WTC11 (cell line): ENCODE measurements around the gene PDLIM7. TPM values are rescaled to one million over a fixed set of nuclear protein-coding genes. Genes with fewer than 3 reads are reported as not detected.

Experiments
- ATAC-seq: fragments of 200-7000 bp; cut with Tn5 transposase; 2 replicates; pipeline ENCODE4 v1.10.0; 2021; ENCODE audit warnings: mild to moderate bottlenecking, moderate library complexity
- CTCF ChIA-PET: fragments of 300-600 bp; sonication (Branson Sonifier 250); formaldehyde crosslinking; loops from one replicate; lab custom pipeline; 2021; ENCODE audit warnings: antibody characterized with exemption; lab: Charles Lee
- POLR2A ChIA-PET: fragments of 350-600 bp; sonication (Branson Sonifier 250); formaldehyde crosslinking; loops from one replicate; lab custom pipeline; 2021; ENCODE audit warnings: antibody characterized with exemption; lab: Charles Lee
- DNase-seq: peaks from one replicate; pipeline ENCODE4 v3.0.0; 2021; ENCODE audit warnings: low spot score
- H3K27ac Mint-ChIP-seq: 2 replicates; pipeline ENCODE4 v1.8.0; 2021; ENCODE audit warnings: mixed read lengths
- H3K27me3 Mint-ChIP-seq: 2 replicates; pipeline ENCODE4 v1.8.0; 2021; ENCODE audit warnings: low read depth, mild to moderate bottlenecking, moderate library complexity, mixed read lengths
- H3K36me3 Mint-ChIP-seq: 2 replicates; pipeline ENCODE4 v1.8.0; 2021; ENCODE audit warnings: mixed read lengths
- H3K4me1 Mint-ChIP-seq: 2 replicates; pipeline ENCODE4 v1.8.0; 2022; ENCODE audit warnings: mixed read lengths
- H3K4me3 Mint-ChIP-seq: 2 replicates; pipeline ENCODE4 v1.8.0; 2021; ENCODE audit warnings: mild to moderate bottlenecking, moderate library complexity, mixed read lengths
- H3K9me3 Mint-ChIP-seq: 2 replicates; pipeline ENCODE4 v1.8.0; 2021; ENCODE audit warnings: mixed read lengths
- ATF1 ChIP-seq: sonication (generic); formaldehyde crosslinking; IDR thresholded peaks from 2 replicates; pipeline ENCODE4 v1.8.1; 2023; ENCODE audit warnings: mild to moderate bottlenecking, moderate library complexity, missing genetic modification reagents
- E2F1 ChIP-seq: sonication (generic); formaldehyde crosslinking; IDR thresholded peaks from 2 replicates; pipeline ENCODE4 v1.8.0; 2022; ENCODE audit warnings: mild to moderate bottlenecking, missing genetic modification reagents
- FOXJ3 ChIP-seq: sonication (generic); formaldehyde crosslinking; IDR thresholded peaks from 2 replicates; pipeline ENCODE4 v1.9.0; 2021; ENCODE audit warnings: missing genetic modification reagents, mild to moderate bottlenecking, borderline replicate concordance
- FOXP1 ChIP-seq: sonication (generic); formaldehyde crosslinking; IDR thresholded peaks from 2 replicates; pipeline ENCODE4 v1.8.0; 2022; ENCODE audit warnings: missing genetic modification reagents, mild to moderate bottlenecking, moderate library complexity, borderline replicate concordance
- FOXP4 ChIP-seq: sonication (generic); formaldehyde crosslinking; IDR thresholded peaks from 2 replicates; pipeline ENCODE4 v1.8.0; 2022; ENCODE audit warnings: mild to moderate bottlenecking, missing genetic modification reagents
- HMGA2 ChIP-seq: fragments of 250-450 bp; sonication (Bioruptor Pico); IDR thresholded peaks from 2 replicates; pipeline ENCODE4 v1.4.0; 2021; ENCODE audit warnings: mild to moderate bottlenecking, moderate library complexity
- JUN ChIP-seq: sonication (generic); formaldehyde crosslinking; IDR thresholded peaks from 2 replicates; pipeline ENCODE4 v1.8.0; 2023; ENCODE audit warnings: mild to moderate bottlenecking, missing genetic modification reagents
- NFATC4 ChIP-seq: fragments of 250-450 bp; sonication (Bioruptor Pico); IDR thresholded peaks from 2 replicates; pipeline ENCODE4 v1.9.0; 2021; ENCODE audit warnings: mild to moderate bottlenecking
- NR1H2 ChIP-seq: sonication (generic); formaldehyde crosslinking; IDR thresholded peaks from 2 replicates; pipeline ENCODE4 v1.9.0; 2021; ENCODE audit warnings: mild to moderate bottlenecking, moderate library complexity, missing genetic modification reagents
- NR3C1 ChIP-seq: sonication (generic); formaldehyde crosslinking; conservative IDR thresholded peaks from 2 replicates; pipeline ENCODE4 v1.8.1; 2023; ENCODE audit warnings: low read depth, mild to moderate bottlenecking, missing genetic modification reagents
- SP1 ChIP-seq: sonication (generic); formaldehyde crosslinking; conservative IDR thresholded peaks from 2 replicates; pipeline ENCODE4 v1.8.1; 2022; ENCODE audit warnings: missing genetic modification reagents
- ZBTB21 ChIP-seq: sonication (generic); formaldehyde crosslinking; IDR thresholded peaks from 2 replicates; pipeline ENCODE4 v1.8.1; 2023; ENCODE audit warnings: mild to moderate bottlenecking, missing genetic modification reagents, borderline replicate concordance
- ZNF263 ChIP-seq: sonication (generic); formaldehyde crosslinking; IDR thresholded peaks from 2 replicates; pipeline ENCODE4 v1.8.1; 2022; ENCODE audit warnings: low read depth, mild to moderate bottlenecking, moderate library complexity, missing genetic modification reagents
- ZNF396 ChIP-seq: fragments of 250-450 bp; sonication (Bioruptor Pico); IDR thresholded peaks from 2 replicates; pipeline ENCODE4 v1.8.0; 2021; ENCODE audit warnings: mild to moderate bottlenecking, moderate library complexity, borderline replicate concordance
- ZNF423 ChIP-seq: fragments of 250-450 bp; sonication (Bioruptor Pico); IDR thresholded peaks from 2 replicates; pipeline ENCODE4 v2.1.2; 2022; ENCODE audit warnings: mild to moderate bottlenecking, moderate library complexity
- total RNA-seq: library from RNA; stranded (reverse); gene quantifications from 3 replicates; pipeline ENCODE4 v1.2.3, GENCODE V29; 2021
- TF ChIP-seq, protein P1 (sequence below): fragments of 250-450 bp; sonication (Bioruptor Pico); conservative IDR thresholded peaks from 2 replicates; pipeline ENCODE4 v1.9.0; 2021; ENCODE audit warnings: mild to moderate bottlenecking
- TF ChIP-seq, protein P2 (sequence below): sonication (generic); formaldehyde crosslinking; IDR thresholded peaks from 2 replicates; pipeline ENCODE4 v1.8.1; 2022; ENCODE audit warnings: mild to moderate bottlenecking, missing genetic modification reagents, moderate library complexity, borderline replicate concordance
- TF ChIP-seq, protein P3 (sequence below): sonication (generic); formaldehyde crosslinking; IDR thresholded peaks from 2 replicates; pipeline ENCODE4 v1.8.1; 2023; ENCODE audit warnings: mild to moderate bottlenecking, missing genetic modification reagents
- TF ChIP-seq, protein P4 (sequence below): fragments of 250-450 bp; sonication (Bioruptor Pico); IDR thresholded peaks from 2 replicates; pipeline ENCODE4 v1.9.0; 2021; ENCODE audit warnings: mild to moderate bottlenecking
- TF ChIP-seq, protein P5 (sequence below): sonication (generic); formaldehyde crosslinking; IDR thresholded peaks from 2 replicates; pipeline ENCODE4 v1.8.0; 2023; ENCODE audit warnings: missing genetic modification reagents

Gene PDLIM7
- total RNA-seq, 1 experiment from 2014 or later = 142 TPM

DNA sequence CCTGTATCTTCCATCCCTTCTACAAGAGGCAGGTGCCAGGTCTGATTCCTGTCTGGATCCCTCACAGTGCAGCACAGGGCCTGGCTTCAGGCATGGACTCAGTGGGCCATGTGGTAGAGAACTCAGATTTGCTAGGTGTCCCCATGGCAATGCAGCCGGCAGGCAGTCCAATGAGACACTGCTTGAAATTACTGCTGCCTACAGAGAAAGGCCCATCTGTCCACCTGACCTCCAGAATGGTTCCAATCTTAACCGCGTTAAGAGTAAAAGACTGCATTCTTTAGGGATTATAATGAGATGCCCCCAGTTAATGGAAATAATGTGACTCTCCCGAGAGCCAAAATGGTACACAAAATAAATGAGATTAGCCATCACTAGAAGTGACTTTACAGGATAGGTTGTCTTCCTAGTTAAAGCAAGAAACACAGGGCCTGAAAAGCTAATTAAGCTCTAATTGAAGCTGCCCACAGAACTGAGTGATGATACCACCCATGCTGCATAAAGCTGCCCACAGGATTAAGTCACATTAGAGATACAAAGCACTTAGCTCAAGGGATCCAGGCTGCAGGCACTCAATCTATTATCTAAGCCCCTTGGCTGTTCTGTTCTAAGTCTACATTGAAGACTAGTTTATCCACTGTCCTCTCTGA, 45.5 kb upstream of the PDLIM7 start:
- CTCF ChIA-PET = no interaction called here
- TF ChIP-seq NR3C1 (CRISPR knock-in tag) (no peak), ATF1 (CRISPR knock-in tag) (no peak), NR1H2 (no peak), E2F1 (CRISPR knock-in tag) (no peak), FOXJ3 (CRISPR knock-in tag) (no peak), FOXP1 (CRISPR knock-in tag) (no peak), NFATC4 (CRISPR knock-in tag) (no peak), SP1 (CRISPR knock-in tag) (no peak)
- TF ChIP-seq, protein P1, sequence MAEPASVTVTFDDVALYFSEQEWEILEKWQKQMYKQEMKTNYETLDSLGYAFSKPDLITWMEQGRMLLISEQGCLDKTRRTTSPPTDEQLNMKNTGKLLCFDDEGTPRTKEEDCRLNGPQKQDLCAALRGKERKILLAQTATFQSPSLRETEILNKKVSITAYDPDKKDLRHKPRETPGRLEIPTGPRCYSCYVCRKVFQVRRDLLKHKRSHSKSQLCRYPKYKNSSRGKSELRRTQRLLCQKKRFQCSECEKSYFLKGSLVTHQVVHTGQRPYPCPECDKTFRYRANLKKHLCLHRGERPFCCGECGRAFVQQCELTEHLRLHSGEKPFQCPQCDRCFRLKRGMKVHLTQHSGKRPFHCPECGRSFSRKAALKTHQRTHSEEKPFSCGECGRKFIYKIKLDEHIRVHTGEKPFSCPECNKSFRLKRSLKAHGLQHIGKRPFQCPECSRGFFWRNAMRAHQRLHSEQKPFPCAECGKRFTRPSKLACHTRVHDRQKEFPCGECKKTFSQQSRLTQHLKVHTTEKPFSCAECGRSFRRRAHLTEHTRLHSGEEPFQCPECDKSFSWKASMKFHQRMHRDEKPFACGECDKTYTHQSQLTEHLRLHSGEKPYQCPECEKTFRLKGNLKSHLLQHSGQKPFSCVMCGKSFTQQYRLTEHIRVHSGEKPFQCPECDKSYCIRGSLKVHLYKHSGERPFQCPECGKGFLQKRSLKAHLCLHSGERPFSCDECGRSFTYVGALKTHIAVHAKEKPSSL (CRISPR knock-in tag) = no peak
- TF ChIP-seq, protein P2, sequence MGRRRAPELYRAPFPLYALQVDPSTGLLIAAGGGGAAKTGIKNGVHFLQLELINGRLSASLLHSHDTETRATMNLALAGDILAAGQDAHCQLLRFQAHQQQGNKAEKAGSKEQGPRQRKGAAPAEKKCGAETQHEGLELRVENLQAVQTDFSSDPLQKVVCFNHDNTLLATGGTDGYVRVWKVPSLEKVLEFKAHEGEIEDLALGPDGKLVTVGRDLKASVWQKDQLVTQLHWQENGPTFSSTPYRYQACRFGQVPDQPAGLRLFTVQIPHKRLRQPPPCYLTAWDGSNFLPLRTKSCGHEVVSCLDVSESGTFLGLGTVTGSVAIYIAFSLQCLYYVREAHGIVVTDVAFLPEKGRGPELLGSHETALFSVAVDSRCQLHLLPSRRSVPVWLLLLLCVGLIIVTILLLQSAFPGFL (CRISPR knock-in tag) = no peak
- TF ChIP-seq, all 79 proteins: peak for 0
- no peak for DNase-seq
- H3K4me3 Mint-ChIP-seq = no peak overlapping the region
- H3K27ac Mint-ChIP-seq = no peak overlapping the region
- H3K27me3 Mint-ChIP-seq = no peaks in the 10 kb centered on the region
- POLR2A ChIA-PET = no interaction called here
- H3K9me3 Mint-ChIP-seq = no peaks in the 10 kb centered on the region
- no peak for ATAC-seq
- H3K4me1 Mint-ChIP-seq = peaks cover 2% of the 10 kb centered on the region; the same call in 1 of the 2 replicates
- peaks cover 26% of the 10 kb centered on the region for H3K36me3 Mint-ChIP-seq

DNA sequence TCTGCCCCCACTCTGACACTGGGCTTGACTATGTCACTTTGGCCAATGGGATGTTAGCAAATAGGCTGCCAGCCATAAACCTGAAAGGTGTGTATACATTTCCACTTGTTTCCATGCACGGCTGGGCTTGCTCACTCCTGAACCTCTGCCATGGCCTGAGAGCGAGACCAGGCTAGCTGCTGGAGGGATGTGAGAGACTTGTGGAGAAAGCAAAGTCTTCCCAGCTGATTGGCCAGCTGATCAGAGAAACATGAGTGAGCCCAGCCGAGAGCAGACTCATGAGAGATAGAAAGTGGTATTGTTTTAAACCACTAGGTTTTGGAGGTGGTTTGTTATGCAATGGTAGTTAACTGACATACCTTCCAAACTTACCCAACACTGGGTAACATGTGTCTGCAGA, 43.0 kb upstream of the PDLIM7 start:
- Mint-ChIP-seq H3K27ac (peak overlapping the region; percentile 60), H3K4me3 (no peak overlapping the region), H3K9me3 (no peaks in the 10 kb centered on the region), H3K4me1 (no peaks in the 10 kb centered on the region), H3K36me3 (peaks cover 34% of the 10 kb centered on the region), H3K27me3 (no peaks in the 10 kb centered on the region)
- DNase-seq (no peak), ATAC-seq (no peak)
- POLR2A ChIA-PET = interaction anchor here (0.7 kb wide), 1 partner anchor 226 kb away, joined by 3 read pairs; no protein-coding TSS in a partner anchor
- CTCF ChIA-PET = interaction anchor here (0.5 kb wide), 1 partner anchor 59 kb away, joined by 3 read pairs; no protein-coding TSS in a partner anchor
- TF ChIP-seq ZNF396 (CRISPR knock-in tag) (no peak), HMGA2 (CRISPR knock-in tag) (no peak), ZNF423 (CRISPR knock-in tag) (no peak), ZNF263 (no peak), NR3C1 (CRISPR knock-in tag) (no peak), ZBTB21 (CRISPR knock-in tag) (no peak), JUN (CRISPR knock-in tag) (no peak), FOXP4 (CRISPR knock-in tag) (no peak)
- TF ChIP-seq, protein P3, sequence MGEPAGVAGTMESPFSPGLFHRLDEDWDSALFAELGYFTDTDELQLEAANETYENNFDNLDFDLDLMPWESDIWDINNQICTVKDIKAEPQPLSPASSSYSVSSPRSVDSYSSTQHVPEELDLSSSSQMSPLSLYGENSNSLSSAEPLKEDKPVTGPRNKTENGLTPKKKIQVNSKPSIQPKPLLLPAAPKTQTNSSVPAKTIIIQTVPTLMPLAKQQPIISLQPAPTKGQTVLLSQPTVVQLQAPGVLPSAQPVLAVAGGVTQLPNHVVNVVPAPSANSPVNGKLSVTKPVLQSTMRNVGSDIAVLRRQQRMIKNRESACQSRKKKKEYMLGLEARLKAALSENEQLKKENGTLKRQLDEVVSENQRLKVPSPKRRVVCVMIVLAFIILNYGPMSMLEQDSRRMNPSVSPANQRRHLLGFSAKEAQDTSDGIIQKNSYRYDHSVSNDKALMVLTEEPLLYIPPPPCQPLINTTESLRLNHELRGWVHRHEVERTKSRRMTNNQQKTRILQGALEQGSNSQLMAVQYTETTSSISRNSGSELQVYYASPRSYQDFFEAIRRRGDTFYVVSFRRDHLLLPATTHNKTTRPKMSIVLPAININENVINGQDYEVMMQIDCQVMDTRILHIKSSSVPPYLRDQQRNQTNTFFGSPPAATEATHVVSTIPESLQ = no peak
- TF ChIP-seq, protein P4, sequence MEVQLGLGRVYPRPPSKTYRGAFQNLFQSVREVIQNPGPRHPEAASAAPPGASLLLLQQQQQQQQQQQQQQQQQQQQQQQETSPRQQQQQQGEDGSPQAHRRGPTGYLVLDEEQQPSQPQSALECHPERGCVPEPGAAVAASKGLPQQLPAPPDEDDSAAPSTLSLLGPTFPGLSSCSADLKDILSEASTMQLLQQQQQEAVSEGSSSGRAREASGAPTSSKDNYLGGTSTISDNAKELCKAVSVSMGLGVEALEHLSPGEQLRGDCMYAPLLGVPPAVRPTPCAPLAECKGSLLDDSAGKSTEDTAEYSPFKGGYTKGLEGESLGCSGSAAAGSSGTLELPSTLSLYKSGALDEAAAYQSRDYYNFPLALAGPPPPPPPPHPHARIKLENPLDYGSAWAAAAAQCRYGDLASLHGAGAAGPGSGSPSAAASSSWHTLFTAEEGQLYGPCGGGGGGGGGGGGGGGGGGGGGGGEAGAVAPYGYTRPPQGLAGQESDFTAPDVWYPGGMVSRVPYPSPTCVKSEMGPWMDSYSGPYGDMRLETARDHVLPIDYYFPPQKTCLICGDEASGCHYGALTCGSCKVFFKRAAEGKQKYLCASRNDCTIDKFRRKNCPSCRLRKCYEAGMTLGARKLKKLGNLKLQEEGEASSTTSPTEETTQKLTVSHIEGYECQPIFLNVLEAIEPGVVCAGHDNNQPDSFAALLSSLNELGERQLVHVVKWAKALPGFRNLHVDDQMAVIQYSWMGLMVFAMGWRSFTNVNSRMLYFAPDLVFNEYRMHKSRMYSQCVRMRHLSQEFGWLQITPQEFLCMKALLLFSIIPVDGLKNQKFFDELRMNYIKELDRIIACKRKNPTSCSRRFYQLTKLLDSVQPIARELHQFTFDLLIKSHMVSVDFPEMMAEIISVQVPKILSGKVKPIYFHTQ (CRISPR knock-in tag) = no peak
- TF ChIP-seq, protein P5, sequence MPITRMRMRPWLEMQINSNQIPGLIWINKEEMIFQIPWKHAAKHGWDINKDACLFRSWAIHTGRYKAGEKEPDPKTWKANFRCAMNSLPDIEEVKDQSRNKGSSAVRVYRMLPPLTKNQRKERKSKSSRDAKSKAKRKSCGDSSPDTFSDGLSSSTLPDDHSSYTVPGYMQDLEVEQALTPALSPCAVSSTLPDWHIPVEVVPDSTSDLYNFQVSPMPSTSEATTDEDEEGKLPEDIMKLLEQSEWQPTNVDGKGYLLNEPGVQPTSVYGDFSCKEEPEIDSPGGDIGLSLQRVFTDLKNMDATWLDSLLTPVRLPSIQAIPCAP = no peak
